Measurements from ENCODE around the gene CLSTN1.
A peak's percentile ranks its signal among the peaks of the same experiment; 100 is the strongest.

The CLSTN1 gene

GRCh38 chr1:9687874-9688582, 135.7 kb downstream of the CLSTN1 start:
- H3K9me3 ChIP-seq (ENCODE audit: control insufficient read depth, low read length) = no peaks in the 10 kb centered on the region
- DNase-seq (ENCODE audit: low read depth) = peak; percentile 60
- no peaks in the 10 kb centered on the region for H3K27me3 ChIP-seq (replicated peaks; ENCODE audit: control insufficient read depth, insufficient read depth, low read length)
- peak overlapping the region; percentile 79 for H3K4me3 ChIP-seq (ENCODE audit: low read length)
- H3K4me1 ChIP-seq (ENCODE audit: control insufficient read depth, insufficient read depth, low read length) = peaks cover 30% of the 10 kb centered on the region
- peak overlapping the region; percentile 64 for H3K9ac ChIP-seq (ENCODE audit: low read length)
- no peaks in the 10 kb centered on the region for H3K36me3 ChIP-seq (ENCODE audit: control insufficient read depth, insufficient read depth, low read length, severe bottlenecking)

GRCh38 chr1:9687120-9687873, 136.5 kb downstream of the CLSTN1 start:
- H3K4me3 ChIP-seq (ENCODE audit: low read length) = peak overlapping the region; percentile 79
- H3K27me3 ChIP-seq (replicated peaks; ENCODE audit: control insufficient read depth, insufficient read depth, low read length) = no peaks in the 10 kb centered on the region
- peaks cover 30% of the 10 kb centered on the region for H3K4me1 ChIP-seq (ENCODE audit: control insufficient read depth, insufficient read depth, low read length)
- DNase-seq (ENCODE audit: low read depth) = peak; percentile 68
- H3K9me3 ChIP-seq (ENCODE audit: control insufficient read depth, low read length) = no peaks in the 10 kb centered on the region
- H3K9ac ChIP-seq (ENCODE audit: low read length) = peak overlapping the region; percentile 64
- H3K36me3 ChIP-seq (ENCODE audit: control insufficient read depth, insufficient read depth, low read length, severe bottlenecking) = no peaks in the 10 kb centered on the region

GRCh38 chr1:9684801-9685200, 139.0 kb downstream of the CLSTN1 start:
- Histone ChIP-seq H3K9me3 (ENCODE audit: control insufficient read depth, low read length) (no peaks in the 10 kb centered on the region), H3K9ac (ENCODE audit: low read length) (no peak overlapping the region), H3K4me3 (ENCODE audit: low read length) (no peak overlapping the region), H3K36me3 (ENCODE audit: control insufficient read depth, insufficient read depth, low read length, severe bottlenecking) (no peaks in the 10 kb centered on the region), H3K4me1 (ENCODE audit: control insufficient read depth, insufficient read depth, low read length) (peaks cover 21% of the 10 kb centered on the region), H3K27me3 (replicated peaks; ENCODE audit: control insufficient read depth, insufficient read depth, low read length) (no peaks in the 10 kb centered on the region)
- DNase-seq (ENCODE audit: low read depth) = no peak

GRCh38 chr1:9680828-9681227, 142.9 kb downstream of the CLSTN1 start:
- H3K4me3 ChIP-seq (ENCODE audit: low read length) = no peak overlapping the region
- no peak overlapping the region for H3K9ac ChIP-seq (ENCODE audit: low read length)
- no peak for DNase-seq (ENCODE audit: low read depth)
- H3K9me3 ChIP-seq (ENCODE audit: control insufficient read depth, low read length) = no peaks in the 10 kb centered on the region
- H3K36me3 ChIP-seq (ENCODE audit: control insufficient read depth, insufficient read depth, low read length, severe bottlenecking) = no peaks in the 10 kb centered on the region
- no peaks in the 10 kb centered on the region for H3K27me3 ChIP-seq (replicated peaks; ENCODE audit: control insufficient read depth, insufficient read depth, low read length)
- peaks cover 9% of the 10 kb centered on the region for H3K4me1 ChIP-seq (ENCODE audit: control insufficient read depth, insufficient read depth, low read length)

- no peak for DNase-seq (ENCODE audit: low read depth)
- H3K27me3 ChIP-seq (replicated peaks; ENCODE audit: control insufficient read depth, insufficient read depth, low read length) = no peaks in the 10 kb centered on the region
- H3K36me3 ChIP-seq (ENCODE audit: control insufficient read depth, insufficient read depth, low read length, severe bottlenecking) = no peaks in the 10 kb centered on the region
- H3K4me1 ChIP-seq (ENCODE audit: control insufficient read depth, insufficient read depth, low read length) = peaks cover 9% of the 10 kb centered on the region
- H3K4me3 ChIP-seq (ENCODE audit: low read length) = no peak overlapping the region
- no peaks in the 10 kb centered on the region for H3K9me3 ChIP-seq (ENCODE audit: control insufficient read depth, low read length)
- no peak overlapping the region for H3K9ac ChIP-seq (ENCODE audit: low read length)
Observed at GRCh38 chr1:9680091-9680490, 143.7 kb downstream of the CLSTN1 start.

Measured in adipocyte (in vitro differentiated cells).